ENCODE data around the gene TMEM131L.
A peak's percentile ranks its signal among the peaks of the same experiment; 100 is the strongest.
"Not testable (repeated sequence)": the region's sequence is repeated elsewhere in the genome, so short reads cannot be mapped to it uniquely, and the experiment has no call there.

The TMEM131L gene

GRCh38 chr4:153448003-153448731, 18.0 kb upstream of the TMEM131L start:
- Histone ChIP-seq H3K4me3 (ENCODE audit: low read length, poor library complexity, severe bottlenecking) (no peak overlapping the region), H3K9me3 (ENCODE audit: insufficient read depth, low read depth, low read length) (no peaks in the 10 kb centered on the region), H3F3A (ENCODE audit: low read depth) (no peaks in the 10 kb centered on the region), H3K9ac (ENCODE audit: low read depth, low read length, poor library complexity, severe bottlenecking) (no peak overlapping the region), H3K4me1 (ENCODE audit: insufficient read depth, low read length, poor library complexity, severe bottlenecking) (peaks cover 33% of the 10 kb centered on the region), H3K79me2 (ENCODE audit: insufficient read depth, low read length) (no peaks in the 10 kb centered on the region), H3K27me3 (ENCODE audit: insufficient read depth, low read length, poor library complexity, severe bottlenecking) (no peaks in the 10 kb centered on the region), H3K36me3 (ENCODE audit: insufficient read depth, low read length) (no peaks in the 10 kb centered on the region), H3K9me2 (replicated peaks; ENCODE audit: low read depth, low read length) (no peaks in the 10 kb centered on the region), H2AFZ (ENCODE audit: low read length) (0 out of 2 replicates have a peak overlapping the region, but pooled peaks have one; percentile 2), H3K4me2 (ENCODE audit: low read depth, low read length, poor library complexity, severe bottlenecking) (peak overlapping the region; percentile 8), H4K20me1 (ENCODE audit: insufficient read depth, low read length, poor library complexity, severe bottlenecking) (no peaks in the 10 kb centered on the region)
- TF ChIP-seq EZH2phosphoT487 (IDR thresholded peaks at IDR 0.05; ENCODE audit: borderline replicate concordance): no peak
- no peak for TF ChIP-seq CTCF (conservative IDR thresholded peaks at IDR 0.05; ENCODE audit: low read length)

- H3K4me1 ChIP-seq (ENCODE audit: insufficient read depth, low read length, poor library complexity, severe bottlenecking): peaks cover 29% of the 10 kb centered on the region
- H3K36me3 ChIP-seq (ENCODE audit: insufficient read depth, low read length): no peaks in the 10 kb centered on the region
- H3K4me2 ChIP-seq (ENCODE audit: low read depth, low read length, poor library complexity, severe bottlenecking): no peak overlapping the region
- H2AFZ ChIP-seq (ENCODE audit: low read length): no peak overlapping the region
- no peaks in the 10 kb centered on the region for H3K9me3 ChIP-seq (ENCODE audit: insufficient read depth, low read depth, low read length)
- no peaks in the 10 kb centered on the region for H3K79me2 ChIP-seq (ENCODE audit: insufficient read depth, low read length)
- TF ChIP-seq EZH2phosphoT487 (IDR thresholded peaks at IDR 0.05; ENCODE audit: borderline replicate concordance) (no peak), CTCF (conservative IDR thresholded peaks at IDR 0.05; ENCODE audit: low read length) (no peak)
- no peak overlapping the region for H3K4me3 ChIP-seq (ENCODE audit: low read length, poor library complexity, severe bottlenecking)
- no peaks in the 10 kb centered on the region for H4K20me1 ChIP-seq (ENCODE audit: insufficient read depth, low read length, poor library complexity, severe bottlenecking)
- no peaks in the 10 kb centered on the region for H3K9me2 ChIP-seq (replicated peaks; ENCODE audit: low read depth, low read length)
- H3K9ac ChIP-seq (ENCODE audit: low read depth, low read length, poor library complexity, severe bottlenecking): no peak overlapping the region
- no peaks in the 10 kb centered on the region for H3K27me3 ChIP-seq (ENCODE audit: insufficient read depth, low read length, poor library complexity, severe bottlenecking)
- no peaks in the 10 kb centered on the region for H3F3A ChIP-seq (ENCODE audit: low read depth)
Observed at GRCh38 chr4:153449338-153449737, 16.8 kb upstream of the TMEM131L start.

DNA sequence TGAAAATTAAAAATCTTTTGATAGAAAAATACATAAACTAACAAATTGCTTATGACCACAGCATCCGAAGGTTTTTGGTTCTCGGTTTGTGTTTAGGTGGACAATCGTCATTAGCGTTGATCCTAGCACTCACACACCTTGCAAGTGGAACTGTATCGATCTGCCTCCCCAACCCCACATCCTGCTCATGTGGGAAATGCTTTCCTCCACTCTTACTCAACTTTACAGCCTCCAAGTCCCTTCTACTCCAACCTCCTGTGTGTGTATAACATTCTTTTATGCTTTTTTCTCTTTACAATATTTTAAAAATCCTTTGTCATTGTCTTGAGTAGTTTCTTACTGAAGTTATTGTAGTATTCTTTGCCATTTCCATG, 15.6 kb upstream of the TMEM131L start:
- peak overlapping the region; percentile 82 for H3K4me2 ChIP-seq (ENCODE audit: low read depth, low read length, poor library complexity, severe bottlenecking)
- H2AFZ ChIP-seq (ENCODE audit: low read length): peak overlapping the region; percentile 14

DNA sequence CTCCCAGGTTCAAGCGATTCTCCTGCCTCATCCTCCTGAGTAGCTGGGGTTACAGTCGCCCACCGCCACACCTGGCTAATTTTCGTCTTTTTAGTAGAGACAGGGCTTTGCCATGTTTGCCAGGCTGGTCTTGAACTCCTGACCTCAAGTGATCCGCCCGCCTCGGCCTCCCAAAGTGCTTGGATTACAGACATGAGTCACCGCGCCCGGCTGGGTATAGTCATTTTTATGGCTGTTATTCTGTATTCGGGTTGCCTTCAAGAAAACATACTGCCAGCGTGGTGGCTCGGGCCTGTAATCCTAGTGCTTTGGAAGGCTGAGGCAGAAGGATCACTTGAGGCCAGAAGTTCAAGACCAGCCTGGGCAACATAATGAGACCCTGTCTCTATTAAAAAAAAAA, 15.0 kb upstream of the TMEM131L start:
- not testable (repeated sequence) for H3F3A ChIP-seq (ENCODE audit: low read depth); H3K36me3 ChIP-seq (ENCODE audit: insufficient read depth, low read length); H3K27me3 ChIP-seq (ENCODE audit: insufficient read depth, low read length, poor library complexity, severe bottlenecking); H3K9ac ChIP-seq (ENCODE audit: low read depth, low read length, poor library complexity, severe bottlenecking); H4K20me1 ChIP-seq (ENCODE audit: insufficient read depth, low read length, poor library complexity, severe bottlenecking); H3K9me2 ChIP-seq (replicated peaks; ENCODE audit: low read depth, low read length); H2AFZ ChIP-seq (ENCODE audit: low read length); H3K4me3 ChIP-seq (ENCODE audit: low read length, poor library complexity, severe bottlenecking); H3K9me3 ChIP-seq (ENCODE audit: insufficient read depth, low read depth, low read length); H3K79me2 ChIP-seq (ENCODE audit: insufficient read depth, low read length); H3K4me2 ChIP-seq (ENCODE audit: low read depth, low read length, poor library complexity, severe bottlenecking)
- peaks cover 33% of the 10 kb centered on the region for H3K4me1 ChIP-seq (ENCODE audit: insufficient read depth, low read length, poor library complexity, severe bottlenecking)

More for the DNA sequence above, 15.6 kb upstream of the TMEM131L start:
- peaks cover 33% of the 10 kb centered on the region for H3K4me1 ChIP-seq (ENCODE audit: insufficient read depth, low read length, poor library complexity, severe bottlenecking)
- peak overlapping the region; percentile 50 for H3K9ac ChIP-seq (ENCODE audit: low read depth, low read length, poor library complexity, severe bottlenecking)
- no peaks in the 10 kb centered on the region for H3K79me2 ChIP-seq (ENCODE audit: insufficient read depth, low read length)
- no peaks in the 10 kb centered on the region for H3K9me3 ChIP-seq (ENCODE audit: insufficient read depth, low read depth, low read length)
- no peaks in the 10 kb centered on the region for H3F3A ChIP-seq (ENCODE audit: low read depth)
- no peaks in the 10 kb centered on the region for H4K20me1 ChIP-seq (ENCODE audit: insufficient read depth, low read length, poor library complexity, severe bottlenecking)
- no peaks in the 10 kb centered on the region for H3K27me3 ChIP-seq (ENCODE audit: insufficient read depth, low read length, poor library complexity, severe bottlenecking)
- H3K9me2 ChIP-seq (replicated peaks; ENCODE audit: low read depth, low read length): no peaks in the 10 kb centered on the region
- H3K4me3 ChIP-seq (ENCODE audit: low read length, poor library complexity, severe bottlenecking): peak overlapping the region; percentile 61
- no peaks in the 10 kb centered on the region for H3K36me3 ChIP-seq (ENCODE audit: insufficient read depth, low read length)
- TF ChIP-seq EZH2phosphoT487 (IDR thresholded peaks at IDR 0.05; ENCODE audit: borderline replicate concordance): no peak
- no peak for TF ChIP-seq CTCF (conservative IDR thresholded peaks at IDR 0.05; ENCODE audit: low read length)
